Muscle layer of colon (tissue), 2 donors: ENCODE measurements around the gene HSD17B1.
"Not testable (repeated sequence)": the region's sequence is repeated elsewhere in the genome, so short reads cannot be mapped to it uniquely, and the experiment has no call there.

ENCODE experiments used
- H3K27ac ChIP-seq: one replicate; pipeline ENCODE4 v1.7.0; 2013; ENCODE audit warnings: low read depth, mild to moderate bottlenecking, low read length, moderate library complexity
- H3K27me3 ChIP-seq, 2 donors: one replicate each; pipeline ENCODE4 v1.7.0; 2013; ENCODE audit warnings: low read length in 2 of 2, mild to moderate bottlenecking in 2 of 2; ENCODE audit not compliant: insufficient read depth in 2 of 2, control insufficient read depth in 1 of 2
- H3K36me3 ChIP-seq: one replicate; pipeline ENCODE4 v1.7.0; 2013; ENCODE audit warnings: mild to moderate bottlenecking, low read length; ENCODE audit not compliant: insufficient read depth
- H3K4me1 ChIP-seq: one replicate; pipeline ENCODE4 v1.7.0; 2013; ENCODE audit warnings: mild to moderate bottlenecking, low read length; ENCODE audit not compliant: insufficient read depth
- H3K4me3 ChIP-seq, 2 donors: one replicate each; pipeline ENCODE4 v1.7.0; 2013; ENCODE audit warnings: low read length in 2 of 2, low read depth in 1 of 2, mild to moderate bottlenecking in 1 of 2, moderate library complexity in 1 of 2
- H3K9ac ChIP-seq: one replicate; pipeline ENCODE4 v1.7.0; 2013; ENCODE audit warnings: low read length
- H3K9me3 ChIP-seq: one replicate; pipeline ENCODE4 v1.7.0; 2013; ENCODE audit warnings: mild to moderate bottlenecking, low read length
- donor health status: abdominal sarcoma.
- donor health status: Adenocarcinoma of cecum.

Gene HSD17B1

GRCh38 chr17:42552736-42553135, at the start of gene HSD17B1:
TSS of gene HSD17B1 (plus strand) at chr17:42552923. CDS start at chr17:42552934, 11 bp downstream.
- H3K36me3 ChIP-seq, H3K9ac ChIP-seq, H3K27me3 ChIP-seq, H3K9me3 ChIP-seq, H3K27ac ChIP-seq: not testable (repeated sequence)
- Histone ChIP-seq H3K4me1 (peaks cover 21% of the 10 kb centered on the region), H3K4me3 (peak within 1 kb of the TSS; percentile 91 to 94)

GRCh38 chr17:42502926-42503325, 49.8 kb upstream of the HSD17B1 start:
- no peaks in the 10 kb centered on the region for H3K9me3 ChIP-seq
- no peak overlapping the region for H3K9ac ChIP-seq
- H3K27me3 ChIP-seq: no peaks in the 10 kb centered on the region
- no peak overlapping the region for H3K27ac ChIP-seq
- H3K36me3 ChIP-seq: peaks cover 51% of the 10 kb centered on the region
- no peak overlapping the region for H3K4me3 ChIP-seq
- H3K4me1 ChIP-seq: no peaks in the 10 kb centered on the region

- Histone ChIP-seq H3K4me1 (no peaks in the 10 kb centered on the region), H3K27ac (no peak overlapping the region), H3K9ac (no peak overlapping the region), H3K27me3 (no peaks in the 10 kb centered on the region), H3K4me3 (no peak overlapping the region), H3K36me3 (peaks cover 56% of the 10 kb centered on the region), H3K9me3 (no peaks in the 10 kb centered on the region)
These were observed 45.1 kb upstream of the HSD17B1 start for GRCh38 chr17:42507671-42508070.

GRCh38 chr17:42508426-42509165, 44.1 kb upstream of the HSD17B1 start:
- H3K27ac ChIP-seq: no peak overlapping the region

GRCh38 chr17:42509409-42509808, 43.3 kb upstream of the HSD17B1 start:
- Histone ChIP-seq H3K27ac (no peak overlapping the region), H3K4me1 (no peaks in the 10 kb centered on the region), H3K4me3 (no peak overlapping the region), H3K36me3 (peaks cover 51% of the 10 kb centered on the region), H3K27me3 (no peaks in the 10 kb centered on the region), H3K9me3 (no peaks in the 10 kb centered on the region), H3K9ac (no peak overlapping the region)

More at GRCh38 chr17:42508426-42509165, 44.1 kb upstream of the HSD17B1 start:
- no peaks in the 10 kb centered on the region for H3K4me1 ChIP-seq
- peaks cover 50% of the 10 kb centered on the region for H3K36me3 ChIP-seq
- no peaks in the 10 kb centered on the region for H3K27me3 ChIP-seq
- no peaks in the 10 kb centered on the region for H3K9me3 ChIP-seq
- no peak overlapping the region for H3K4me3 ChIP-seq
- no peak overlapping the region for H3K9ac ChIP-seq

- Histone ChIP-seq H3K9me3 (no peaks in the 10 kb centered on the region), H3K9ac (no peak overlapping the region), H3K36me3 (peaks cover 51% of the 10 kb centered on the region), H3K27me3 (no peaks in the 10 kb centered on the region), H3K27ac (no peak overlapping the region), H3K4me3 (no peak overlapping the region), H3K4me1 (no peaks in the 10 kb centered on the region)
These were observed 42.9 kb upstream of the HSD17B1 start for GRCh38 chr17:42509841-42510240.

- Histone ChIP-seq H3K9me3 (no peaks in the 10 kb centered on the region), H3K27me3 (no peaks in the 10 kb centered on the region), H3K27ac (no peak overlapping the region), H3K4me1 (peaks cover 10% of the 10 kb centered on the region), H3K36me3 (peaks cover 55% of the 10 kb centered on the region), H3K4me3 (no peak overlapping the region), H3K9ac (no peak overlapping the region)
These were observed 40.5 kb upstream of the HSD17B1 start for GRCh38 chr17:42512246-42512645.

GRCh38 chr17:42512733-42513251, 39.9 kb upstream of the HSD17B1 start:
- H3K27ac ChIP-seq: no peak overlapping the region
- H3K27me3 ChIP-seq: no peaks in the 10 kb centered on the region
- H3K4me1 ChIP-seq: peaks cover 16% of the 10 kb centered on the region
- peaks cover 50% of the 10 kb centered on the region for H3K36me3 ChIP-seq
- H3K9me3 ChIP-seq: no peaks in the 10 kb centered on the region
- H3K9ac ChIP-seq: no peak overlapping the region
- no peak overlapping the region for H3K4me3 ChIP-seq

- no peak overlapping the region for H3K9ac ChIP-seq
- peaks cover 25% of the 10 kb centered on the region for H3K4me1 ChIP-seq
- no peaks in the 10 kb centered on the region for H3K27me3 ChIP-seq
- H3K36me3 ChIP-seq: peaks cover 41% of the 10 kb centered on the region
- no peaks in the 10 kb centered on the region for H3K9me3 ChIP-seq
- no peak overlapping the region for H3K4me3 ChIP-seq
- no peak overlapping the region for H3K27ac ChIP-seq
These were observed 39.0 kb upstream of the HSD17B1 start for GRCh38 chr17:42513686-42514085.

- Histone ChIP-seq H3K4me3 (no peak overlapping the region), H3K9ac (no peak overlapping the region), H3K4me1 (peaks cover 31% of the 10 kb centered on the region), H3K27ac (no peak overlapping the region), H3K9me3 (no peaks in the 10 kb centered on the region), H3K36me3 (peaks cover 35% of the 10 kb centered on the region), H3K27me3 (no peaks in the 10 kb centered on the region)
These were observed 38.4 kb upstream of the HSD17B1 start for GRCh38 chr17:42514279-42514678.

GRCh38 chr17:42514867-42515266, 37.9 kb upstream of the HSD17B1 start:
- peaks cover 29% of the 10 kb centered on the region for H3K36me3 ChIP-seq
- H3K4me1 ChIP-seq: peaks cover 37% of the 10 kb centered on the region
- no peaks in the 10 kb centered on the region for H3K27me3 ChIP-seq
- H3K9me3 ChIP-seq: no peaks in the 10 kb centered on the region
- no peak overlapping the region for H3K9ac ChIP-seq
- no peak overlapping the region for H3K27ac ChIP-seq
- H3K4me3 ChIP-seq: no peak overlapping the region

GRCh38 chr17:42517516-42517915, 35.2 kb upstream of the HSD17B1 start:
- H3K36me3 ChIP-seq: peaks cover 17% of the 10 kb centered on the region
- H3K9me3 ChIP-seq: no peaks in the 10 kb centered on the region
- no peak overlapping the region for H3K4me3 ChIP-seq
- no peaks in the 10 kb centered on the region for H3K27me3 ChIP-seq
- H3K9ac ChIP-seq: no peak overlapping the region
- H3K4me1 ChIP-seq: peaks cover 63% of the 10 kb centered on the region
- H3K27ac ChIP-seq: peak overlapping the region; percentile 96
